MM.1S (cell line): ENCODE measurements around the gene KRTAP6-1.

ENCODE experiments used
- CTCF ChIP-seq: fragments of 300-600 bp; sonication (generic); IDR thresholded peaks from 2 replicates; pipeline ENCODE4 v1.5.1; 2016; ENCODE audit warnings: antibody characterized with exemption, low read length, mixed read lengths
- EZH2 ChIP-seq: fragments of 300-600 bp; sonication (generic); optimal IDR thresholded peaks from 2 replicates; pipeline ENCODE3; 2017; ENCODE audit warnings: low read depth, mild to moderate bottlenecking, antibody characterized with exemption, low read length, mixed read lengths
- EZH2phosphoT487 ChIP-seq: fragments of 300-600 bp; sonication (generic); IDR thresholded peaks from 2 replicates; pipeline ENCODE4 v1.6.1; 2018; ENCODE audit warnings: antibody characterized with exemption, low read length

- TF ChIP-seq CTCF (no peak), EZH2phosphoT487 (no peak), EZH2 (no peak)
These were observed 34.4 kb downstream of the KRTAP6-1 start for GRCh38 chr21:30579346-30579745.
